SIG-M5 treated with dmso at 0.1 percent for 504 hours (cell line): ENCODE data around the gene ANXA2R.

Experiments
- DNase-seq: peaks from one replicate; lab custom pipeline; 2025; ENCODE audit not compliant: unreplicated experiment; lab: John Stamatoyannopoulos, UW

ANXA2R gene

DNA sequence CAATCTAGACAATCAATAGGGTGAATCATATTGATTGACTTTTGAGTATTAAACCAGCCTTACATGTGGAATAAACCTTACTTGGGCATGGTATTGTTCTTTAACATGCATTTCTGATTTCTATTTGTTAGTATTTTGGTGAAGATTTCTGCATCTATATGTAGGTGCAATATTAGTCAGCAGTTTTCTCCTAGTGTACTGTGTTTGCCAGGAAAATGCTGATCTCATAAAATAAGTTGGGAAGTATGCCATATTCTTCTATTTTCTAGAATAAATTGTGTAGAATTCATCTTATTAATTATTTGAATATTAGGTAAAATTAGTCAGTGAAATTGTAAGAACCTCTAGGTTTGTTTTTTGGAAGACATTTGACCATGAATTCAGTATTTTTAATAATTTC, 38.4 kb downstream of the ANXA2R start:
- DNase-seq: no peak

DNA sequence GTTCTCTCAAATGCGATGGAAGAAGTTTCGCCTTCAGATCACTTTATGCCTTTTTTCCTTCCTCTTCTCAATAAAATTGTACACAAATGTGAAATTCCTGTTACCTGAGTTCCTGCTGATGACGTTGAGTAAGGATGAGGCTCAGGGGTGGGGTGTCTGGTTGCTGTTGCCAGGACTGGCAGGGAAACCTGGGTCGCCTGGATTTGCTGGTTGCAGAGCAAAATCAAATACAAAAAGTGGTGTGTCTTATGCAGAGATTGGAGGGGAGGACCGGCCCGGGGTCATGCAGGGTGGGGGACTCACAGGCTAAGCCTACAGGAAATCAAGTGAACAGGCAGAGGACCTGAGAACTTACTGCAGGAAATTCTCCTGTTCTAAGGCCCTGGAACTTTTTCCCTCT, 39.2 kb downstream of the ANXA2R start:
- no peak for DNase-seq

DNA sequence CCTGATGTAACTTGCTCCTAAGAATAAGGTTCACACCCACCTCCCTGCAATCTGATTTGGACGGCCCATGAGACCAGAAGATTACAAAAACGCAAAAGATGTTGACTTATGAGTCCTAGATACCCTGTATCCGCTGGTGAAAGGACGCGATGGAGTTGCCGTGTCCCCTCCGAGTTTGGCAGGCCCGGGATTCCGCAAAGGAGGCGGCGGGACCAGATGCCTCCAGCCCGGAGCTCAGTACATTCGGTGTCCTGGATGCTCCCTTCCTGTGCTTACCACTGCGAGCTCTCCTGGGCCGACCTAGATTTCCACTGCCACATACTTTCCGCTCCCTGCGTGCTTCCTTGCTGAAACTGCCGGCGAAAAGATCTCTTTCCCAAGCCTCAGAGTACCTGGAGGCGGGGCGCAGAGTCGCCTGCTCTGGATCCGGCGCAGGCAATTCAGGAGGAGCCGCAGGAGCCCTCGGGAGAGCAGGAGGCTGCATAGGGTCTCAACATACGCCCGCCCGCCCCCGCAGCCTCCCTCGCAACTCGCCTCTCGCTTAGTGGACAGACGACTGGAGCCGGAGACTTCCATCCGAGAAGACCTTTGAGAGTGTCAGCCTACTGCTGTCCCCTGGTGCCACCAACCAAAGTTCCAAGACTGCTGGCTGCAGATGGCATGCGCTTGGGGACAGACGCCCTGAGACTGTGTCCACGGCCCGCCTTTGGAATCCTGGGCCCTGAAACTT, 39.8 kb downstream of the ANXA2R start:
- no peak for DNase-seq

DNA sequence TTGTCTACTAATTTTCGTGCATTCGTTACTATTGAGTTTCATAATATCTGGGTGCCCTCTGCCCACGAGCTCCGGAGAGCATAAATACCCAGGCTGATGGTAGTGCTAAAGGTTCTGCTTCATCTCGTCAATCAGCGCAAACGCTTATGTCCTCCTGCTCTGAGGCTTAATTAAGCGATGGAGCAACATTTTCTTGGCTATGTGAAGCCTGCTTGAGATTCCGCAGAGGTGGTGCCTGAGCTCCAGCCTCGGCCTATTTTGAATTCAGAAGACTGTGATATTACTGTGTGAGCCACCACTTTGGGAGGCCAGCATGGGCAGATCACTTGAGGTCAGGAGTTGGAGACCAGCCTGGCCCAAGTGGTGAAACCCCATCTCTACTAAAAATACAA, 44.8 kb downstream of the ANXA2R start:
- DNase-seq: no peak

DNA sequence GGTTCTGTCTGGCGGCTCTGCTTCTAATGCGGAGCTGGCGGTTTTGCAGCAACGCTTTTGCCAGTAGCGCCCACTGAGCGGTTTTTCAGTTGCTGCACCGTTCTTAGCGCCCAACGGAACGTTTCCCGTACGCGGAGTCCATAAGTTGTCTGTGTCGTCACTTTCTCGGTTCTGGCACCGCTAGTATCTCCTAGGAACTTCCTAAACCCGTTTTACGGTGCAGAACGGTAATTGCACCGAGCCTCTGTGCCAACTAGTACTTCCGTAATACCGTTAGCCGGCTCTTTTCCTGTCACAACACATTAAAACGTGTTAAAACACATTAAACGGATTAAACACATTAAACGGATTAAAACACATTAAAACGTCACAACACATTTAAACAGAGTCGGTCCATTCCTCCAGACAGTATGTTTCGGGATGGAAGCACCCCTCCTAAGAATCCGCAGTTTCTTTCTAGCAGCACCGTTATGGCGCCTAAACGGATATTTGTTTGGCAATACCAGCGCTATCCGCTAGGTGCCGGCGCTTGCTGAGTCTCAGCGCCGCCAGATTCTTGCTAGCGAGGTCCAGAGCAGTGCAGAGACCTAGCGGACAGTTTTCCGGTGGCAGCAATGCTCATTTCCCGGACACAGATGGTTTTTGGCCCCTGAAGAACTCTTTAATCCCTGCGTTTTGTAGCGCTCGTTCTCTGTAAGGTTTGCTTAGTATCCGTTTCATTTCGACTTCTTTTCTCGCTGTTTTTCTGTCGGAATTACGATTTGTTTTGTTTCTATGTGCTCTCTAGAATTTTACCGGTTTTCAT, 45.4 kb downstream of the ANXA2R start:
- peak; percentile 86 for DNase-seq

DNA sequence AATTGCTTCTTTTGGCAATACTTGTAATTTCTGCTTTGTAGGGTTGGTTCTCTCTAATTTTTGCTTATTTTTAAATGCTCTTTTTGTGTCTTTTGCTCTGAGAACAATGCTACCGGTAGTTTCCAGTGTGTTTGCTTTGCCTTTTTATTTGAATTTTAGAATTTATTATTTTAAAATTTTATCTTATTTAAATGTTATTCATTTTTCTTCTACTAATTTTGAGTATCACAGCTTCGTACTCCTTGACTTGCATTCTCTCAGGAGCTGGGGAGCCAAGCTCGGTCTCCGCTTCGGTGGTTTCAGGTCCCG, 45.9 kb downstream of the ANXA2R start:
- no peak for DNase-seq

DNA sequence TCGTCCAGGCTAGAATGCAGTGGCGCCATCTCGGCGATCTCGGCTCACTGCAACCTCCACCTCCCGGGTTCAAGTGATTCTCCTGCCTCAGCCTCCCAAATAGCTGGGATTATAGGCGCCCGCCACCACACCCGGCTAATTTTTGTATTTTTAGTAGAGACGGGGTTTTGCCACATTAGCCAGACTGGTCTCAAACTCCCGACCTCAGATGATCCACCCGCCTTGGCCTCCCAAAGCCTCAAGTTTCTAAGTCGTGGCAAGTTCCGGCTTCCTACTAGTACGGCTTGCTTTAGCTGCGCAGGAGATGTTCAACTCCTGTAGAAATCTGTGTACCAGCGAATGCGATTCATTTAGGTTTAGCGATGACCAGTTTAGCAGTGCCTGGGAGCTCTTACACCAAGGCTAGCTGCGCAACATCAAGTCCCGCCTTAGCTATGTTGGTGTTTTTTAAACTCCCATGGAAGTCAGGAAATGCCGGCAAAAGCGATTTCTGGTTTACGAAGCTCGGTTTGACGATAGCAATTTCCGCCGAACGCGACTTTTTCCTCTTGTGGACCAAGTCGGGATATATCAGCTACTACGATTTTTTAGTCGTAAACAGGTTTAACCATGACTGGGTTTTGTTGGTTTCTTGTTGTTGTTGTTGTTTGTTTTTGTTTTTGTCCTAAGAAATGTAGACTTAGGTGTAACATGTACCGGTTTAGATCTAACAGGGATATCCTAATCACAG, 46.4 kb downstream of the ANXA2R start:
- DNase-seq: peak; percentile 72

DNA sequence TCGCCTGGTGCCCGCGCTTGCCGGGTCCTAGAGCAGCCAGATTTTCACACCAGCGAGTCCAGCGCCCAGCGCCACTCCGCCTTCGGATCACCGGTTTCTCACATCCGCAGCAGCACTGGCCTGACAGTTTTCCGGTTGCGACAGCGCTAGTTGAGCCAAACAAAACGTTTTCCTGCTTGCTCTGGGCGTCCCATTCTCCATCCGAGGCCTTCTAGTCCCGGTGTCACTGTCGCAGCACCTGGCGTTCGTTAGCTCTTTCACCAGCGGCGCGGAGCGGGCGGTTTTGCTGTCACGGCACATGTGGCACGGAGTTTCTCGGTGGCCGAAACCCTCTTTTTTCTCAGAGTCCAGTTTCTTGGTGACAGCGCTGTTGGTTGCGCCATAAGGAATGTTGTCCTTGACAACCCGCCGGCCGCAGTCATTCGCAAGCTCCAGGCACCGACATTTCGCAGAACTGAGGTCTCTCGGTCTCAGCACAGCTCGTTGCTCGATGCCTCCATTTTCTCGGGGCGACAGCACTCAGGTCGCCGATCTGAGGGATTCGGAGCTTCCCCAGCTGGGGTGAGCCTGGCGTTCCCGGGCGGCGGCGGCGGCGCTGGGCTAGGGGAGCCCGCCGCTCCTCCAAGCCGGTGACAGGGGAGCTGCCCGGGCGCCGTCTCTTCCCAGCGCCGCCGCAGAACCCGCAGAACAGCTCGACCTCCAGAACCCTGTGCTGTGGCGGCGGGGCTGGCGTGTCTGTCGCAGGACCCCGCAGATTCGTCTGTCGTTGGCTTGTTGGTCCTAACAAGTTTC, 47.8 kb downstream of the ANXA2R start:
- DNase-seq: peak; percentile 77

DNA sequence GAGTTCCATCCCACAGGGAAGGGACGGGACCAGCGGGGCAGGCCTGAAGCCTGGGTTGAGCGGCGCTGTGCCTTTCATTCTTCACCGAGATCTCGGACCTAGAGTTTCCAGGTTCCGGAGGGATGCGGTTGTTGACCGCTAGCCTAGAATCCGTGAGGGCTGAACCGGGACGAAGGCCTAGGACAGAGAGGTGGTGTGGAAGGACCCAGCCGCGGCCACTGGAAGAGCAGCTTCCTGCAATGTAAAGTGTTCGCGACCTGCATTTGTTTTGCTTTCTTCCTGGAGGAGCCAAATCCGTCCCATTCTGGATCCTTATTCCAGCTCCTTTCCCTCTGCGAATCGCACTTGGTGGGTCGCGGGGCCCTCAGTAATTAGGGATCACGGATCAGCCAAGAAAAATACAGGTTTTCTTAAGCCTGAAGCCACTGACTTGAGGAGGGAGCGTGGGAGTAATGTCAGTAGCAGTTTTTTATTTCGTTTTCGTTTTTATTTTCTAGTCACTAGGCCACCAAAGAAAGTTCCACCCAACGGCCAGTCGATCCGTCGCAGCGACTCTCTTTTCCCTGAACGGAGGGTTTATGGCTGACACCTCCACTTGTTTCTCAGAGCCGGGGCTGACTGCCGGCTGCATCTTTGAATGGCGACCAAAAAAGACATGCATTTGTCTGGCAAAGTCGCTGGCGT, 48.6 kb downstream of the ANXA2R start:
- no peak for DNase-seq

DNA sequence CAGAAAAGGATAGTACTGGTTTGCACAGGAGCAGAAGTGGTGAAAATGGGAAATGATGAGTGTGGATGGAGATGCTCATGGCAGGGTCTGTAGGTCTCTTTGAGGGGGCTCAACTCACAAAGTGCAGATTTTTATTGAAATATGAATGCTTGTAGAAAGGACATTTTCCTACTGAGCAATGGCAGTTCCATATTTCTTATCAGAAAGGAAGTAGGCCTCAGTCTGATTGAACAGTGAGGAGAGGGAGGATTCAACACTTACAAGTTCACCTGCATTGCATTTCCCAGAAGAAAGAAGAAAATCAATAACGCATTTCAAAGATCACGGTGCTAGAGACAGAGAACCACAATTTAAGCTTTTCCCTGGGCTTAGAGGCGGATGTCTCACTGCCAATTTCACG, 49.2 kb downstream of the ANXA2R start:
- no peak for DNase-seq
